GM10266 (cell line): ENCODE measurements around the gene FMNL2.

ENCODE experiments used
- DNase-seq: peaks from one replicate; pipeline ENCODE4 v3.0.0; 2012; ENCODE audit errors: extremely low spot score
- TF ChIP-seq, protein P1 (sequence below): IDR thresholded peaks from 2 replicates; pipeline ENCODE4 v1.5.1; 2012; ENCODE audit warnings: mild to moderate bottlenecking, low read depth; ENCODE audit not compliant: control insufficient read depth, insufficient read depth; ENCODE audit errors: missing control alignments

FMNL2 gene

DNA sequence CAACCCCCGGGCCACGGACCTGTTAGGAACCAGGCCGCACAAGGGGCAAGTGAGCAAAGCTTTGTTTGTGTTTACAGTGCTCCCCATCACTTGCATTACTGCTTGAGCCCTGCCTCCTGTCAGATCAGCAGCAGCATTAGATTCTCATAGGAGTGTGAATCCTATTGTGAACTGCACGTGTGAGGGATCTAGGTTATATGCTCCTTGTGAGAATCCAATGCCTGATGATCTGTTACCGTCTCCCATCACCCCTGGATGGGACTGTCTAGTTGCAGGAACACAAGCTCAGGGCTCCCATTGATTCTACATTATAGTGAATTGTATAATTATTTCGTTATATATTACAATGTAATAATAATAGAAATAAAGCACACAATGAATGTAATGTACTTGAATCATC is 125.6 kb downstream of the FMNL2 start:
- TF ChIP-seq, protein P1, sequence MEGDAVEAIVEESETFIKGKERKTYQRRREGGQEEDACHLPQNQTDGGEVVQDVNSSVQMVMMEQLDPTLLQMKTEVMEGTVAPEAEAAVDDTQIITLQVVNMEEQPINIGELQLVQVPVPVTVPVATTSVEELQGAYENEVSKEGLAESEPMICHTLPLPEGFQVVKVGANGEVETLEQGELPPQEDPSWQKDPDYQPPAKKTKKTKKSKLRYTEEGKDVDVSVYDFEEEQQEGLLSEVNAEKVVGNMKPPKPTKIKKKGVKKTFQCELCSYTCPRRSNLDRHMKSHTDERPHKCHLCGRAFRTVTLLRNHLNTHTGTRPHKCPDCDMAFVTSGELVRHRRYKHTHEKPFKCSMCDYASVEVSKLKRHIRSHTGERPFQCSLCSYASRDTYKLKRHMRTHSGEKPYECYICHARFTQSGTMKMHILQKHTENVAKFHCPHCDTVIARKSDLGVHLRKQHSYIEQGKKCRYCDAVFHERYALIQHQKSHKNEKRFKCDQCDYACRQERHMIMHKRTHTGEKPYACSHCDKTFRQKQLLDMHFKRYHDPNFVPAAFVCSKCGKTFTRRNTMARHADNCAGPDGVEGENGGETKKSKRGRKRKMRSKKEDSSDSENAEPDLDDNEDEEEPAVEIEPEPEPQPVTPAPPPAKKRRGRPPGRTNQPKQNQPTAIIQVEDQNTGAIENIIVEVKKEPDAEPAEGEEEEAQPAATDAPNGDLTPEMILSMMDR, result no peak
- DNase-seq, result no peak

DNA sequence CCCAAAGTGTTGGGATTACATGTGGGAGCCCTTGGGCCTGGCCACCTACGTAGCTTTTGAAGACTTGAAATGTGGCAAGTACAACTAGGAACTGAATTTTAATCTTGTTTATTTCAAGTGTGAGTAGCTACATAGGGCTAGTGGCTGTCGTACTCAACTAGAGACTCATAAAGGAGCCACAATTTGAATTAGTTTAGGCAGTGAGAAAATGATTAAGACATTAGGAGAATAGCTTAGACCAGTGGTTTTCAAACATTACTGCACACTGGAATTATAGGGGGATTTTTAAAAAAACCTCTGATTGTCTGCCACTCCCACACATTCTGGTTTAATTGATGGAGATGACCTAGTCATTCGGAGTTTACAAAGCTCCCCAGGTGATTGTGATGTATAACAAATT is 127.1 kb downstream of the FMNL2 start:
- TF ChIP-seq, protein P1, result no peak
- DNase-seq, result no peak

DNA sequence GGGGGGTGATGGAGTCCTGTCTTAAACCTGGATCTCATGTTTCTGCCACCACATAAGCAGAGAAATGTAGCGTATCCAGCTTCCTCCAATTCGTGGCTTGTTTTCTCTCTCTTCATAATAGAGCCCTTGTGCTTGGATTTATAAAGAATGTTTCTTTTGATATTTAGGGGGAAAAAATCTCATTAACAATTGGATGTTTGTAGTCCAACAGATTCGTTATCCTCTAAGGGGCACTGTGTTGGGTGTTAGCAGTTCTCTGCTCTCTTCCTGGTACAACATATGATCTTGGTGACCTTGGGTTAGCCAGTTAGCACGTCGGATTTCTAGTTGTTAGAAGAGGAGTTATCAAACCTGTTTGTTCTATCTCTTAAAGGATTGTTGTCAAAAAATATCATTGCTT is 127.8 kb downstream of the FMNL2 start:
- TF ChIP-seq, protein P1, result no peak
- DNase-seq, result no peak

DNA sequence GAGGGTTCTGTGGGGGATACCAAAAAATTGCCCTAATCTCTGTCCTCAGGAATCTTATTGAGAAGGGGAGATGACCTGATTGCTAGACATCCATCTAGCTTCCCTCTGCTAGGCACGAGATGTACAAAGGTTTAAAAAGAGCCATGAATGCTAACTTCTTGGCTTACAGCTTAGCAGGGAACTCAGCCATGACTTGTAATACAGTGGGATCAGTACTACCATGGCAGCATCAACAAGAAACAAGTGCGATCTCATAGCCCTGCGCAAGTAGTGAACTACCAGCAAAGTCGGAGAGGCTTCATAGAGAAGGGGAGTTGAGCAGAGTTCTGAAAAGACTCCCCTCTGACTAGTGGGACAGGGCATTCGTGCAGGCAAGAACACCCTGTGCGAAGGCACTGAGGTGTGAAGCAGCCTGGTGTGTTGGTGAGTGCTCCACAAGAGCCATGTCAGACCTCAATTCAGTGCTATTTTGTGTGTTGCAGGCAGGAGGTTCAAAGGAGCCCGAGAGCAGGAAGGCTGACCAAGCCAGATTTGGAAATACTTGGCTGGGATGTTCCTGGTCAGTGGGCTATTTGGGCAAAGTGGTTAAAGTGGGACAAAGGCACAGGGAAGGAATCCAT is 130.0 kb downstream of the FMNL2 start:
- DNase-seq, result no peak
- TF ChIP-seq, protein P1, result no peak

DNA sequence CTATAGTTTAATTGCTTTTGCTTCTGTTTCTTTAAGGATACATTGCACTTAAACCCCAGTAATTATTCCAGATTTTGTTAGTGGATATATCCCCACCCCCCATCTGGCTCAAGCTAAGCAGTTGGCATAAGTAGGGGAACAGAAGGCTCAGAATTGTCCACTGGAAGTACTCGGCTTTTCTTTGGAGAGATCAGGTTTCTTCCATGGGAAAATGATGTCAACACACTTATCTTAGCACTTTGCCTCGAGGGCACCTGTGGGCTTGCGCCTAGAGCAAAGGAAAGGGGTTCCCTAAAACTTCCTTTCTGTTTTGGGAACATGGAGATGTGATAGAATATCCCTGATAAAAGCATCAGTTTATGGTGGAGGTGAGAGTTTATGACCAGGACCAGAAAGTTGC is 130.6 kb downstream of the FMNL2 start:
- no peak for DNase-seq
- TF ChIP-seq, protein P1, result no peak

GRCh38 chr2:152466041-152466440 is 131.1 kb downstream of the FMNL2 start:
- TF ChIP-seq, protein P1, result peak; percentile 36
- DNase-seq, result peak; percentile 25

DNA sequence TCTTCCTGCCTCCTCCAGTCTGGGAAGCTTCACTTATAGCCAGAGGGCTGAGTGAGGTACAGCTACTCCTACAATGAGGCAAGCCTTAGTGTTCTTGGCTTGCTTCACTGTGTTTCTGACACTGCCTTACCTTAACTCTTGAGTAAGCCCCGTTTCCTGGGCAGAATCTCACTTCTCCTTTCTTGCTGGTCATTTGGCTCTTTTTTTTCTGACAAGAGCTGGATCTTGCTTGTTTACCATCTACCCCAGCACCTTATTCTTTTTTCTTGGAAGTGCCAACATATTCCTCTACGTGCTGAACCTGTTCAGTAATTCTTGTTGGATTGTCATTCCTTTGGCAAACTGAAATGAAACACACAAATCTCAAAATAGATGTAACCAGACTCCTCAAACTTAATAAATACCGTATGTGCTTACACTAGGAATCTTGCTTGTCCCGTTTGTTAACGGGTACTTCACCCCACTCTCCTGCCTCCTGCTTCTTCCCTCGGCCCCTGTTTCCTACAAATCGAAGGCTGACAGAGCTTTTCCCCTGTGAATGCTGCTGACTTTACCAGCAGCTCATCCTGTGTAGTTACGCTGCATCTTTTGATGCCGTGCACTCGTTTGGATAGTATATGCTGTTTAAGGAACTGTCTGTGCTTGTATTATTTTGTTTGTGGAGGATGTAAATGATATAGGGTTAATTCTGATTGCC is 132.2 kb downstream of the FMNL2 start:
- DNase-seq, result peak; percentile 44
- TF ChIP-seq, protein P1, result no peak
